Choroid plexus epithelial cell (primary cell): ENCODE results near the gene GPRC5A.

Experiments
- DNase-seq: peaks from one replicate; pipeline ENCODE4 v3.0.0-alpha.2; 2010; ENCODE audit warnings: low read depth
- H3K4me3 ChIP-seq: 2 replicates; pipeline ENCODE4 v1.5.1; 2011; ENCODE audit warnings: low read depth, mild to moderate bottlenecking, control low read depth, low read length, moderate library complexity
- CTCF ChIP-seq: conservative IDR thresholded peaks from 2 replicates; pipeline ENCODE4 v1.5.1; 2011; ENCODE audit warnings: low read depth, mild to moderate bottlenecking, control low read depth, inconsistent platforms, low read length, moderate library complexity

GPRC5A gene

GRCh38 chr12:12877781-12878455 is 13.4 kb upstream of the GPRC5A start:
- TF ChIP-seq CTCF, result no peak
- no peak overlapping the region for H3K4me3 ChIP-seq
- DNase-seq, result no peak

- DNase-seq, result no peak
- no peak overlapping the region for H3K4me3 ChIP-seq
- no peak for TF ChIP-seq CTCF
These were observed 10.8 kb upstream of the GPRC5A start for GRCh38 chr12:12880537-12880936.

- no peak overlapping the region for H3K4me3 ChIP-seq
- TF ChIP-seq CTCF, result no peak
- peak; percentile 49 for DNase-seq
These were observed 10.0 kb upstream of the GPRC5A start for GRCh38 chr12:12881151-12881909.

GRCh38 chr12:12882288-12882687 is 9.1 kb upstream of the GPRC5A start:
- H3K4me3 ChIP-seq, result no peak overlapping the region
- DNase-seq, result no peak
- no peak for TF ChIP-seq CTCF

- peak; percentile 88 for DNase-seq
- no peak for TF ChIP-seq CTCF
- no peak overlapping the region for H3K4me3 ChIP-seq
These were observed 7.9 kb upstream of the GPRC5A start for GRCh38 chr12:12883369-12884001.

GRCh38 chr12:12885096-12885792 is 6.1 kb upstream of the GPRC5A start:
- no peak overlapping the region for H3K4me3 ChIP-seq
- no peak for TF ChIP-seq CTCF
- DNase-seq, result peak; percentile 57
